Measurements from ENCODE around the gene SIMC1. TPM values are rescaled to one million over a fixed set of nuclear protein-coding genes. Genes with fewer than 3 reads are reported as not detected.
"Not testable (repeated sequence)": the region's sequence is repeated elsewhere in the genome, so short reads cannot be mapped to it uniquely, and the experiment has no call there.

Gene SIMC1
- total RNA-seq, 1 experiment from 2014 or later = 25.4 TPM

DNA sequence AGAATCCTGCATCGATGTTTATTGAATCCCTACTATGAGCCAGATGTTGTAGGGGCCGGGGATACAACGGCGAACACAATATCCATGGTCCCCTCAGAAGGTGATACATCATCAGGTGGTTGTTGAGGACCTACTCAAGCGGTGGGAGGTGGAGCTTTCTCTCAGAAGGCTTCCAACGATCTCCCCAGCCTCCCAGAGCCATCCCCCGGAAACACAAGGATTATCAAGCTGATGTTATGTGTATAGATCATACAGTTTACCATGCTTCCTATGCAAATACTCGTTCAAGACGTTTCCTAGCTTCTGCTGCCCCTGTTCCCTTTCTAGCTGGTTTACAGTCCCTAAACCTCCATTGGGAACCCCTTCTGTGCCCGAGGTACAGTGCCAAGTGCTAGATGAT, 1.1 kb downstream of the SIMC1 start:
- CTCF ChIA-PET; H3K36me3 Mint-ChIP-seq (ENCODE audit: insufficient read depth, unreplicated experiment); H3K27me3 Mint-ChIP-seq (ENCODE audit: insufficient read depth, unreplicated experiment); H3K9me3 Mint-ChIP-seq (ENCODE audit: unreplicated experiment); H3K4me3 Mint-ChIP-seq (ENCODE audit: unreplicated experiment); POLR2A ChIA-PET; H3K4me1 Mint-ChIP-seq (ENCODE audit: insufficient read depth, unreplicated experiment); DNase-seq (ENCODE audit: unreplicated experiment); intact Hi-C loops (cut with micrococcal nuclease); H3K27ac Mint-ChIP-seq (ENCODE audit: low read depth, unreplicated experiment); BruUV-seq (replicated peaks): not testable (repeated sequence)

DNA sequence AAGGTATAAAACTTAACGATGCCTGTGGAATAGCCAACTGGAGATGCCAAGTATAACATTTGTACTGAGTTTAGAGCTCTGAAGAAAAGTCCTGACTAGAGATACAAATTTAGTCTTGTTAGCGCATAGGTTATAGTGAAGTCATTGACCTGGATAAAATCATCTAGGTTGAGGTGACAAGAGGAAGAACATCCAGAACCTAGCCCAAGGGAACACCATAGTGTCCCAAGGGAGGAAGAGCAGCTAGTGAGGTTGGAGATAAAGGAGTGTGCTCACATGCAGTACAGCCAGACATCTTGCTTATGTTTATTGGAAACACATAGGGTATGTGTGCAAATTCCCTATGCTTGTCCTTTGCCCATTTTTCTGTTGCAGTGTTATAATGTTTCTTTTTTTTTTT, 6.1 kb downstream of the SIMC1 start:
- H3K27me3 Mint-ChIP-seq (ENCODE audit: insufficient read depth, unreplicated experiment); H3K9me3 Mint-ChIP-seq (ENCODE audit: unreplicated experiment); DNase-seq (ENCODE audit: unreplicated experiment); H3K27ac Mint-ChIP-seq (ENCODE audit: low read depth, unreplicated experiment); BruUV-seq (replicated peaks); CTCF ChIA-PET; intact Hi-C loops (cut with micrococcal nuclease); H3K4me3 Mint-ChIP-seq (ENCODE audit: unreplicated experiment); H3K4me1 Mint-ChIP-seq (ENCODE audit: insufficient read depth, unreplicated experiment); POLR2A ChIA-PET; H3K36me3 Mint-ChIP-seq (ENCODE audit: insufficient read depth, unreplicated experiment): not testable (repeated sequence)

DNA sequence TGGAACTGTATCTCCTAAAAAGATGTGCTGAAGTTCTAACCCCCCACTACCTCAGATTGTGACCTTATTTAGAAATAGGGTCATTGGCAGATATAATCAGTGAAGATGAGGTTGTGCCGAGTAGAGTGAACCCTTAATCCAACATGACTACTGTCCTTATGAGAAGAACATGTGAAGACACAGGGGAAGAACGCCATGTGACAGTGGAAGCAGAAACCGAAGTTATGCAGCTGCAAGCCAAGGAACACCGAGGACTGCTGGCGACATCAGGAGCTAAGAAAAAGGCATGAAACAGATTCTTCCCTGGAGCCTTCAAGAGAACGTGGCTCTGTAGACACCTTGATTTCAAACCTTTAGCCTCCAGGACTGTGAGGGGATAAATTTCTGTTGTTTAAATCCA, 6.8 kb downstream of the SIMC1 start:
- H3K4me3 Mint-ChIP-seq (ENCODE audit: unreplicated experiment); H3K4me1 Mint-ChIP-seq (ENCODE audit: insufficient read depth, unreplicated experiment); intact Hi-C loops (cut with micrococcal nuclease); CTCF ChIA-PET; BruUV-seq (replicated peaks); H3K9me3 Mint-ChIP-seq (ENCODE audit: unreplicated experiment); DNase-seq (ENCODE audit: unreplicated experiment); H3K27me3 Mint-ChIP-seq (ENCODE audit: insufficient read depth, unreplicated experiment); POLR2A ChIA-PET; H3K36me3 Mint-ChIP-seq (ENCODE audit: insufficient read depth, unreplicated experiment); H3K27ac Mint-ChIP-seq (ENCODE audit: low read depth, unreplicated experiment): not testable (repeated sequence)

DNA sequence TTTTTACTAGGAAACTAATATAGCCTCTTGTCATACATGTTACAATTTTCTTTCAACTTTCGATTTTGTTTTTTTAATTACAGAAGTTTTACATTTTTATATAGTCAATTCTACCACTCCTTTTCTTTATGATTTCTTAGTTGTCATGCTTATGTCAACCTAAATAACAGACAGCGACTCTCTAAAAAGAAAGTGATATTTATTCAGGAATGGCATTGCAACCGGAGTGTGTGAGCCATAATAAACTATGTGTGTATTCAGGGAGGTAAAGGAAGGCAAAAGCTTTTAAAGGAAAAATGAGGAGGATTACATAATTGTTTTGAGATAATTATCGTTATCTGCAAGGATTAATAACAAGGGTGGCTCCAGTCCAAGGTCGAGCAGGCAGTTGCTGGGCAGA, 7.3 kb downstream of the SIMC1 start:
- peaks cover 10% of the 10 kb centered on the region for H3K4me1 Mint-ChIP-seq (ENCODE audit: insufficient read depth, unreplicated experiment)
- H3K9me3 Mint-ChIP-seq (ENCODE audit: unreplicated experiment); H3K4me3 Mint-ChIP-seq (ENCODE audit: unreplicated experiment); CTCF ChIA-PET; H3K36me3 Mint-ChIP-seq (ENCODE audit: insufficient read depth, unreplicated experiment); H3K27ac Mint-ChIP-seq (ENCODE audit: low read depth, unreplicated experiment); POLR2A ChIA-PET; BruUV-seq (replicated peaks); DNase-seq (ENCODE audit: unreplicated experiment); H3K27me3 Mint-ChIP-seq (ENCODE audit: insufficient read depth, unreplicated experiment); intact Hi-C loops (cut with micrococcal nuclease): not testable (repeated sequence)

GRCh38 chr5:176250691-176251090, 12.5 kb downstream of the SIMC1 start:
- intact Hi-C loops (cut with micrococcal nuclease); H3K27me3 Mint-ChIP-seq (ENCODE audit: insufficient read depth, unreplicated experiment); H3K27ac Mint-ChIP-seq (ENCODE audit: low read depth, unreplicated experiment); BruUV-seq (replicated peaks); DNase-seq (ENCODE audit: unreplicated experiment); H3K4me1 Mint-ChIP-seq (ENCODE audit: insufficient read depth, unreplicated experiment); H3K36me3 Mint-ChIP-seq (ENCODE audit: insufficient read depth, unreplicated experiment); H3K9me3 Mint-ChIP-seq (ENCODE audit: unreplicated experiment); H3K4me3 Mint-ChIP-seq (ENCODE audit: unreplicated experiment); POLR2A ChIA-PET: not testable (repeated sequence)
- CTCF ChIA-PET = interaction anchor here (0.7 kb wide), 1 partner anchor 33 kb away, joined by 5 read pairs; no protein-coding TSS in a partner anchor

- intact Hi-C loops (cut with micrococcal nuclease); H3K36me3 Mint-ChIP-seq (ENCODE audit: insufficient read depth, unreplicated experiment); H3K9me3 Mint-ChIP-seq (ENCODE audit: unreplicated experiment); H3K27me3 Mint-ChIP-seq (ENCODE audit: insufficient read depth, unreplicated experiment); H3K27ac Mint-ChIP-seq (ENCODE audit: low read depth, unreplicated experiment); POLR2A ChIA-PET; H3K4me1 Mint-ChIP-seq (ENCODE audit: insufficient read depth, unreplicated experiment); H3K4me3 Mint-ChIP-seq (ENCODE audit: unreplicated experiment); CTCF ChIA-PET; DNase-seq (ENCODE audit: unreplicated experiment); BruUV-seq (replicated peaks): not testable (repeated sequence)
Measured at GRCh38 chr5:176252171-176252570, 13.9 kb downstream of the SIMC1 start.

DNA sequence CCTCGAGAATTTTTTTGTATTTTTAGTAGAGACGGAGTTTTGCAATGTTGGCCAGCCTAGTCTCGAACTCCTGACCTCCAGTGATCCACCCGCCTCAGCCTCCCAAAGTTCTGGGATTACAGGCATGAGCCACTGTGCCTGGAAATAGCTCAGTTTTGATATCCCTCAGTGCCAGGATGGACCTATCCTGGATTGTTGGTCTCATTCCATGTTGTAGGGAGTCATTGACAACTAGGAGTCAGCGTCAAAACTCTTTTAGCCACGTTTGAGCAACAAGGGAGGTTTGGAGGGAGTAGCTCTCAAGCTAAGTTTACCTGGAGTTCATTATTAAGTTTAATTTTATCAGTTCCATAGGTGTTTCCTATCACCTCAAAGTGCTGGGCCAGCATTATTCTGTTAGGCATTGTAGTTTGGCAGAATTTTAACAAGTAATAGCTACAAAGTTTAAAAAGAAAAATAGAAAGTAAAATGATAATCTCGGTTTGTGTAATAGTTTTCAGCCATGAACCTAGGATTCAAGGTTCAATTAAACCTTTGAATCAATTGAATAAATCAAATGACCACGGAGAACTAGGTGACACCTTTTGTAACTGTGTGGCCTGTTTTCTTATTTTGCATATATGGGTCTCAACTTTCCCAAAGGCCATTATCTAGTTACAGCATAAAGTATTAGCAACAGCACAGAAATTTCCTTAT, 15.3 kb downstream of the SIMC1 start:
- CTCF ChIA-PET; H3K4me1 Mint-ChIP-seq (ENCODE audit: insufficient read depth, unreplicated experiment); intact Hi-C loops (cut with micrococcal nuclease); DNase-seq (ENCODE audit: unreplicated experiment); H3K4me3 Mint-ChIP-seq (ENCODE audit: unreplicated experiment); BruUV-seq (replicated peaks); H3K36me3 Mint-ChIP-seq (ENCODE audit: insufficient read depth, unreplicated experiment); H3K27me3 Mint-ChIP-seq (ENCODE audit: insufficient read depth, unreplicated experiment); H3K9me3 Mint-ChIP-seq (ENCODE audit: unreplicated experiment); H3K27ac Mint-ChIP-seq (ENCODE audit: low read depth, unreplicated experiment): not testable (repeated sequence)
- POLR2A ChIA-PET = interaction anchor here (0.7 kb wide), 1 partner anchor 528 kb away, joined by 3 read pairs; no protein-coding TSS in a partner anchor

- H3K4me3 Mint-ChIP-seq (ENCODE audit: unreplicated experiment); CTCF ChIA-PET; intact Hi-C loops (cut with micrococcal nuclease); H3K9me3 Mint-ChIP-seq (ENCODE audit: unreplicated experiment); H3K36me3 Mint-ChIP-seq (ENCODE audit: insufficient read depth, unreplicated experiment); H3K27ac Mint-ChIP-seq (ENCODE audit: low read depth, unreplicated experiment); H3K4me1 Mint-ChIP-seq (ENCODE audit: insufficient read depth, unreplicated experiment); POLR2A ChIA-PET; H3K27me3 Mint-ChIP-seq (ENCODE audit: insufficient read depth, unreplicated experiment); BruUV-seq (replicated peaks): not testable (repeated sequence)
- peak; percentile 31 for DNase-seq (ENCODE audit: unreplicated experiment)
Measured at GRCh38 chr5:176254066-176254393, 15.8 kb downstream of the SIMC1 start.

DNA sequence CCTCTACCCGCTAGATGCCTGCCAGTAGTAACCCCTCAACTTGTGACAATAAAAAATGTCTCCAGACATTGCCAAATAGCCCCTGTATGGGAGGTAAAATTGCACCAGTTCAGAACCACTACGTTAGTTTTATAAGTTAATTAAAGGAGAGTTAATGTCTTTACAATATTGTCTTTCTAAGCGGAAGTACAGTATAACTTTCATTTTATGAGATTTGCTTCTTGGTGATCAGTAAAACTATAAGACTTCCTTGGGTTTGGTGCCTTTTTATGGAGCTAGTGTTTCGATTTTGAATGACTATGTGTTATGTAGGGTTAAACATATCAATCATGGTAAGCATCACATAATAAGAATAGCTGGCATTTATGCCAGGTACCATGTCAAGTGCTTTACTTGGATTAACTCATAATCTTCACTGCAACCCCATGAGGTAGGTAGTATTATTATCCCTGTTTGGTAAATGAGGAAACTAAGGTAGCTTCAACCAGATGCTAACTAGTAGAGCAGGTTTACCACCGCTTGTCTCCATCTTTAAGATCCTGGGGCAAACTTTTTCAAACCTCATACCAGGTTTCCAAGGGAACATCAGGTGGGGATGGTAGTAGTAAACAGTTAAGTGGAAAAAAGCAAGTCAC, 19.8 kb downstream of the SIMC1 start:
- CTCF ChIA-PET; POLR2A ChIA-PET; H3K4me3 Mint-ChIP-seq (ENCODE audit: unreplicated experiment): not testable (repeated sequence)

More for the DNA sequence above, 19.8 kb downstream of the SIMC1 start:
- H3K27ac Mint-ChIP-seq (ENCODE audit: low read depth, unreplicated experiment); H3K4me1 Mint-ChIP-seq (ENCODE audit: insufficient read depth, unreplicated experiment); H3K36me3 Mint-ChIP-seq (ENCODE audit: insufficient read depth, unreplicated experiment); H3K27me3 Mint-ChIP-seq (ENCODE audit: insufficient read depth, unreplicated experiment); intact Hi-C loops (cut with micrococcal nuclease); DNase-seq (ENCODE audit: unreplicated experiment); H3K9me3 Mint-ChIP-seq (ENCODE audit: unreplicated experiment); BruUV-seq (replicated peaks): not testable (repeated sequence)
